Epithelial cell of esophagus (primary cell): ENCODE measurements around the gene DPEP2.
A peak's percentile ranks its signal among the peaks of the same experiment; 100 is the strongest.
"Not testable (repeated sequence)": the region's sequence is repeated elsewhere in the genome, so short reads cannot be mapped to it uniquely, and the experiment has no call there.

Experiments
- DNase-seq: peaks from one replicate; pipeline ENCODE4 v3.0.0; 2010; ENCODE audit warnings: low read depth
- H3K4me3 ChIP-seq: 2 replicates; pipeline ENCODE4 v1.5.1; 2011; ENCODE audit warnings: mild to moderate bottlenecking, low read length, control low read depth
- CTCF ChIP-seq: IDR thresholded peaks from 2 replicates; pipeline ENCODE4 v1.5.1; 2011; ENCODE audit warnings: low read depth, mild to moderate bottlenecking, low read length, control low read depth, inconsistent platforms; ENCODE audit not compliant: insufficient read depth; ENCODE audit errors: missing control alignments

DPEP2 gene

GRCh38 chr16:67975321-67976105, 23.8 kb downstream of the DPEP2 start:
- no peak overlapping the region for H3K4me3 ChIP-seq
- no peak for DNase-seq
- no peak for TF ChIP-seq CTCF

DNA sequence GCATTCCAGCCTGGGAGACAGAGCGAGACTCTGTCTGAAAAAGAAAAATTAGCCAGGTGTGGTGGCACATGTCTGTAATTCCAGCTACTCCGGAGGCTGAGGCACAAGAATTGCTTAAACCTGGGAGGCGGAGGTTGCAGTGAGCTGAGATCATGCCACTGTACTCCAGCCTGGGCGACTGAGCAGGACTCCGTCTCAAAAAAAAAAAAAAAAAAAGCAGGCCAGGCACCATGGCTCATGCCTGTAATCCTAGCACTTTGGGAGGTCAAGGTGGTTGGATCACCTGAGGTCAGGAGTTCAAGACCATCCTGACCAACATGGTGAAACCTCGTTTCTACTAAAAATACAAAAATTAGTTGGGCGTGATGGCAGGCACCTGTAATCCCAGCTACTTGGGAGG, 27.0 kb downstream of the DPEP2 start:
- H3K4me3 ChIP-seq, DNase-seq: not testable (repeated sequence)

GRCh38 chr16:67971111-67971510, 28.2 kb downstream of the DPEP2 start:
- no peak for TF ChIP-seq CTCF
- no peak for DNase-seq
- no peak overlapping the region for H3K4me3 ChIP-seq

- DNase-seq: no peak
- H3K4me3 ChIP-seq: peak overlapping the region; percentile 82
- TF ChIP-seq CTCF: no peak
Observed at GRCh38 chr16:67969254-67970039, 29.8 kb downstream of the DPEP2 start.

- H3K4me3 ChIP-seq: peak within 1 kb of the TSS; percentile 82
- DNase-seq: peak; percentile 68
- no peak for TF ChIP-seq CTCF
Observed at GRCh38 chr16:67968400-67969253, 30.7 kb downstream of the DPEP2 start, which contains the start of gene SLC12A4. Gene SLC12A4, minus strand, starts transcription at chr16:67968637. Its CDS starts 84 bp downstream, at chr16:67968553.

DNA sequence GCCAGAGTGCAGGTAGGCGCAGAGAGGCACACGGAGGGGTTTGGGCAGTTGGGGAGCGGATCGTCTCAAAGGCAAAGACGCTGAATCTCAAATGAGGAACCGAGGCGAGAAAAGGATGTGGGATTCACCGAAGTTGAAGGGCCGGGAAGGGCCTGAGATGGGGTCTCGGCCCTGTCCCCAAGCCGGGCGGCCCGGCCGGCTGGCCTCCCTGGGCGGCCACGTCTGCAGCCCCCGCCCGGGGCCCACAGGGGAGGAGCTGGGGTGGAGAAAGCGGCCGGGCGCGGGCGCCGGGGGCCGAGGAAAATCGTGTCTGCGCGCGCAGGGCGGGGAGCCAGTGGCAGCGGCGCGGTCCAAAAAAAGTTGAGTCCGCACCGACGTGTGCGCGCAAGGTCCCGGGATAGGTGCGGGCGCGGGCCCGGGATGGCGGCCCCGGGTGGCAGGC, 31.3 kb downstream of the DPEP2 start:
- DNase-seq: peak; percentile 21
- H3K4me3 ChIP-seq: peak overlapping the region; percentile 82
- no peak for TF ChIP-seq CTCF
